GM13977 (cell line): ENCODE measurements around the gene OSBP2.

Experiments used
- DNase-seq: peaks from one replicate; pipeline ENCODE4 v3.0.0; 2012; ENCODE audit warnings: low spot score
- CTCF ChIP-seq: IDR thresholded peaks from 2 replicates; pipeline ENCODE4 v1.5.1; 2012; ENCODE audit warnings: mild to moderate bottlenecking, control low read depth; ENCODE audit not compliant: insufficient read depth; ENCODE audit errors: extremely low read depth, missing control alignments
- in situ Hi-C: fragments of 300-500 bp; cut with MboI; formaldehyde crosslinking; loops from one replicate; pipeline ENCODE4 v1.12.0; 2022; ENCODE audit warnings: low sequenced_read_pairs, low pct_unique_long_range_greater_than_20kb, mixed read lengths, inconsistent platforms; ENCODE audit not compliant: unreplicated experiment

The OSBP2 gene

GRCh38 chr22:30826670-30827355, 132.1 kb downstream of the OSBP2 start:
- DNase-seq, result no peak
- no peak for TF ChIP-seq CTCF
- in situ Hi-C loops, result no loop called here

DNA sequence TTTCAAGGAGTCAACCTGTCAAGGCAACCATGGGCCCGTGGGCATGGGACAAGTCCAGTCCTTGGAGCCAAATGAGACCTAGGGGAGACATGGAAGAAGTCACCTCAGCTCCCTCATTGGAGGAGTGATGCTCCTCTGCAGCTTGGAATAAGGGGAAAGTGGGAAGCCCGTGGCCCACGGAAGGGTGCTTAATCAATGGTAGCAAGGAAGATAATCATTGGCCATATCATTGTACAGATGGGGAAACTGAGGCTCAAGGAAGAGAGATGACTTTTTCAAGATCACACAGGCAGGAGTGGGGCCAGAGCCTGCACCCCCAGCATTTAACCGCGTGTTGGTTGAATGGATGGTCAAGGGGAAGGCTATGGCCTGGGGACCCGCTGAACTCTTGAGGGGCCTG, 133.0 kb downstream of the OSBP2 start:
- TF ChIP-seq CTCF, result no peak
- in situ Hi-C loops, result no loop called here
- no peak for DNase-seq

GRCh38 chr22:30828187-30829155, 133.8 kb downstream of the OSBP2 start:
- in situ Hi-C loops, result no loop called here
- peak; percentile 8 for DNase-seq
- no peak for TF ChIP-seq CTCF

DNA sequence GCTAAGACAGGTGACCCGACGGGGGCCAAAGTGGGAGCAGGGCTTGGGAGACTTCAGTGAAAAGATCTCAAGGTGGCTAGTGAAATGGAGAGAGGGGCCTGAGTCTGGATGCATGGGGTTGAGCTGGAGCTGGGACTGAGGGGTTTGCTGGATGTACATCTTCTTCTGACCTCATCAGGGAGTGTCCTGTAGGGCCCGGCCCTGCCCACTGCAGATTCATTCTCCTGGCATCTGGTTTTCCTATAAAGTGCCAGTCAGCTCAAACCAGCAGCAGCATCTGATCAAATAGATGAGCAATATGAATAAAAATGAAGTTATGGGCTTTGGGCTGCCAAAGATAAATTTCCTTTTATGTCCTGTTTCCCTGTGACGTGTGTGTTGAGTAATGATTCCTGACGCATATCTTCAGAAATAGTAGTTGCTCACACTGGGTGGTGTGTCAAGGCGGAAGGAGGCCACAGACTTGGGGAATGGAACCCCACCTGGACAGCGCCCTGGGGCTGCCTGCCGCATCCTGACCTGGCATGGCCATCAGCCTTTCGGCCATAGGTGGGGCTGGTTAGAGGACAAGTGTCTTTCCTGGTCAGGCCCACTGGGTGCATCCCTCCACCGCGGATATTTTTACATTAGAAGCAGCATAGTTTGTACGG, 135.4 kb downstream of the OSBP2 start:
- TF ChIP-seq CTCF, result no peak
- no peak for DNase-seq
- in situ Hi-C loops, result no loop called here

- in situ Hi-C loops, result no loop called here
- no peak for TF ChIP-seq CTCF
- peak; percentile 2 for DNase-seq
These were observed 136.2 kb downstream of the OSBP2 start for GRCh38 chr22:30830907-30831306.

DNA sequence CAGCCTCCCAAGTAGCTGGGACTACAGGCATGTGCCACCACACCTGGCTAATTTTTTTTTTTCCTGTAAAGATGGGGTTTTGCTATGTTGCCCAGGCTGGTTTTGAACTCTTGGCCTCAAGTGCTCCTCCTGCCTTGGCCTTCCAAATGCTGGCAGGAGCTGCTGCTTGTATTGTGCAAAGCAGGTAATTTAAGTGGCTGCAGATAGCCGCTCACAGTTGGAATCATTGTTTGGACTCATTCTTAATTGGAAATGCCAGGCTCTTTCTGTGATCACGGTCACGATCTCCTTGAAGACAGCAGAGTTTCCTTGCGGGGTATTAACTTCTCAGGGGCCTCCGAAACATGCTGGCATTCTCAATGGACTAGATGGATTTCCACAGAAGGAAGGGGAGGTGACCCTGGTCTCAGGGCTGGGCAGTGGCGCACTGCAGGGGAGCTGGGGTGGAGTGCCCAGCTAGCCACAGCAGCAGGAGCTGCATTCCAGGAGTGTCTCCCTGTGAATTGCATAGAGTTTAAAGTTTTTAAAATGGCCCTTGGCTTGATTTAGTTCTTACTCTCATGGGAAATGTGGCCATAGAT, 137.8 kb downstream of the OSBP2 start:
- no peak for TF ChIP-seq CTCF
- in situ Hi-C loops, result no loop called here
- peak; percentile 1 for DNase-seq
